ENCODE data around the gene CCDC78. TPM values are rescaled to one million over a fixed set of nuclear protein-coding genes. Genes with fewer than 3 reads are reported as not detected.

Gene CCDC78
- total and polyA plus RNA-seq, 2 of the 13 experiments (the other 11 are each of a cell fraction or from before 2014, with no cell fraction given): 0.53 to 1.5 TPM

DNA sequence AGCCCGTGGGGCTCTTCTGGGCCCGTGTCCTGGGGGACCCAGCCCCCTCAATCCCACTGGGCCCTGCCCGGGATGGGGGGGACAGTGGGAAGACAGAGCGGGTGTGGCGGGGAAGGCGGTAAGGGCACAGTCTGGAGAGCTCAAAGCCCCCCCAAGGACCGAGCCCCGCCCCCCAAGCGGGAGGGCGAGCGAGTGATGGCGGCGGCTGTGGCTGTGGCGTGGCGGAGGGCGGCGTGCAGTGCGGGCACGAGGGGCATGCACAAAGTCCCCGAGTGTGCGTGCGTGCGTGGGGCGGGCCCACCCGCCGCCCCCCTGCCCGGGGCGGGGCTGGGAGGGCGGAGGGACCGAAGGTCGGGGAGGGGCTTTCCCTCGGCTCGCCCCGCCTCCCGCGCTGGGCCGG lies 32.5 kb downstream of the CCDC78 start (continued):
- TF ChIP-seq KAT2B (IDR thresholded peaks at IDR 0.05; ENCODE audit: borderline replicate concordance, low read depth, low read length) (no peak), ZNF414 (CRISPR knock-in tag; IDR thresholded peaks at IDR 0.05) (no peak), HOXA9 (CRISPR knock-in tag; IDR thresholded peaks at IDR 0.05; ENCODE audit: borderline replicate concordance) (no peak), AGO2 (optimal IDR thresholded peaks at IDR 0.05; ENCODE audit: low read depth, low read length) (peak; percentile 40), KDM2A (CRISPR knock-in tag; IDR thresholded peaks at IDR 0.05; ENCODE audit: borderline replicate concordance, low read depth) (no peak), RFXAP (CRISPR knock-in tag; IDR thresholded peaks at IDR 0.05; ENCODE audit: borderline replicate concordance) (no peak), ZNF570 (CRISPR knock-in tag; IDR thresholded peaks at IDR 0.05; ENCODE audit: borderline replicate concordance) (no peak), FIP1L1 (IDR thresholded peaks at IDR 0.05; ENCODE audit: borderline replicate concordance, insufficient read depth, low read depth, low read length) (no peak), ZNF484 (CRISPR knock-in tag; IDR thresholded peaks at IDR 0.05; ENCODE audit: borderline replicate concordance, low read depth) (no peak), ATRX (CRISPR knock-in tag; IDR thresholded peaks at IDR 0.05; ENCODE audit: borderline replicate concordance) (no peak), POLR2AphosphoS2 (IDR thresholded peaks at IDR 0.05; ENCODE audit: low read depth, low read length) (no peak), PAX8 (CRISPR knock-in tag; IDR thresholded peaks at IDR 0.05; ENCODE audit: borderline replicate concordance) (no peak)
- TF ChIP-seq, protein P1, sequence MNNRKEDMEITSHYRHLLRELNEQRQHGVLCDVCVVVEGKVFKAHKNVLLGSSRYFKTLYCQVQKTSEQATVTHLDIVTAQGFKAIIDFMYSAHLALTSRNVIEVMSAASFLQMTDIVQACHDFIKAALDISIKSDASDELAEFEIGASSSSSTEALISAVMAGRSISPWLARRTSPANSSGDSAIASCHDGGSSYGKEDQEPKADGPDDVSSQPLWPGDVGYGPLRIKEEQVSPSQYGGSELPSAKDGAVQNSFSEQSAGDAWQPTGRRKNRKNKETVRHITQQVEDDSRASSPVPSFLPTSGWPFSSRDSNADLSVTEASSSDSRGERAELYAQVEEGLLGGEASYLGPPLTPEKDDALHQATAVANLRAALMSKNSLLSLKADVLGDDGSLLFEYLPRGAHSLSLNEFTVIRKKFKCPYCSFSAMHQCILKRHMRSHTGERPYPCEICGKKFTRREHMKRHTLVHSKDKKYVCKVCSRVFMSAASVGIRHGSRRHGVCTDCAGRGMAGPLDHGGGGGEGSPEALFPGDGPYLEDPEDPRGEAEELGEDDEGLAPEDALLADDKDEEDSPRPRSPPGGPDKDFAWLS (CRISPR knock-in tag; IDR thresholded peaks at IDR 0.05; ENCODE audit: borderline replicate concordance): no peak
- TF ChIP-seq, protein P2, sequence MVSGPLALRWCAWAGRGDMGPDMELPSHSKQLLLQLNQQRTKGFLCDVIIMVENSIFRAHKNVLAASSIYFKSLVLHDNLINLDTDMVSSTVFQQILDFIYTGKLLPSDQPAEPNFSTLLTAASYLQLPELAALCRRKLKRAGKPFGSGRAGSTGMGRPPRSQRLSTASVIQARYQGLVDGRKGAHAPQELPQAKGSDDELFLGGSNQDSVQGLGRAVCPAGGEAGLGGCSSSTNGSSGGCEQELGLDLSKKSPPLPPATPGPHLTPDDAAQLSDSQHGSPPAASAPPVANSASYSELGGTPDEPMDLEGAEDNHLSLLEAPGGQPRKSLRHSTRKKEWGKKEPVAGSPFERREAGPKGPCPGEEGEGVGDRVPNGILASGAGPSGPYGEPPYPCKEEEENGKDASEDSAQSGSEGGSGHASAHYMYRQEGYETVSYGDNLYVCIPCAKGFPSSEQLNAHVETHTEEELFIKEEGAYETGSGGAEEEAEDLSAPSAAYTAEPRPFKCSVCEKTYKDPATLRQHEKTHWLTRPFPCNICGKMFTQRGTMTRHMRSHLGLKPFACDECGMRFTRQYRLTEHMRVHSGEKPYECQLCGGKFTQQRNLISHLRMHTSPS (CRISPR knock-in tag; IDR thresholded peaks at IDR 0.05; ENCODE audit: low read depth): 0 out of 2 replicates have a peak, but pooled peaks have one; percentile 6
- TF ChIP-seq, protein P3, sequence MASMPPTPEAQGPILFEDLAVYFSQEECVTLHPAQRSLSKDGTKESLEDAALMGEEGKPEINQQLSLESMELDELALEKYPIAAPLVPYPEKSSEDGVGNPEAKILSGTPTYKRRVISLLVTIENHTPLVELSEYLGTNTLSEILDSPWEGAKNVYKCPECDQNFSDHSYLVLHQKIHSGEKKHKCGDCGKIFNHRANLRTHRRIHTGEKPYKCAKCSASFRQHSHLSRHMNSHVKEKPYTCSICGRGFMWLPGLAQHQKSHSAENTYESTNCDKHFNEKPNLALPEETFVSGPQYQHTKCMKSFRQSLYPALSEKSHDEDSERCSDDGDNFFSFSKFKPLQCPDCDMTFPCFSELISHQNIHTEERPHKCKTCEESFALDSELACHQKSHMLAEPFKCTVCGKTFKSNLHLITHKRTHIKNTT (CRISPR knock-in tag; IDR thresholded peaks at IDR 0.05): no peak
- TF ChIP-seq, protein P4, sequence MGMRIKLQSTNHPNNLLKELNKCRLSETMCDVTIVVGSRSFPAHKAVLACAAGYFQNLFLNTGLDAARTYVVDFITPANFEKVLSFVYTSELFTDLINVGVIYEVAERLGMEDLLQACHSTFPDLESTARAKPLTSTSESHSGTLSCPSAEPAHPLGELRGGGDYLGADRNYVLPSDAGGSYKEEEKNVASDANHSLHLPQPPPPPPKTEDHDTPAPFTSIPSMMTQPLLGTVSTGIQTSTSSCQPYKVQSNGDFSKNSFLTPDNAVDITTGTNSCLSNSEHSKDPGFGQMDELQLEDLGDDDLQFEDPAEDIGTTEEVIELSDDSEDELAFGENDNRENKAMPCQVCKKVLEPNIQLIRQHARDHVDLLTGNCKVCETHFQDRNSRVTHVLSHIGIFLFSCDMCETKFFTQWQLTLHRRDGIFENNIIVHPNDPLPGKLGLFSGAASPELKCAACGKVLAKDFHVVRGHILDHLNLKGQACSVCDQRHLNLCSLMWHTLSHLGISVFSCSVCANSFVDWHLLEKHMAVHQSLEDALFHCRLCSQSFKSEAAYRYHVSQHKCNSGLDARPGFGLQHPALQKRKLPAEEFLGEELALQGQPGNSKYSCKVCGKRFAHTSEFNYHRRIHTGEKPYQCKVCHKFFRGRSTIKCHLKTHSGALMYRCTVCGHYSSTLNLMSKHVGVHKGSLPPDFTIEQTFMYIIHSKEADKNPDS (CRISPR knock-in tag; IDR thresholded peaks at IDR 0.05): no peak
